HepG2 (cell line): Measurements from ENCODE around the gene SMO. TPM values are rescaled to one million over a fixed set of nuclear protein-coding genes. Genes with fewer than 3 reads are reported as not detected.

ENCODE experiments used
- ATAD3A ChIP-seq: sonication (generic); formaldehyde crosslinking; IDR thresholded peaks from 2 replicates; pipeline ENCODE4 v1.4.0; 2020; ENCODE audit warnings: missing genetic modification reagents
- BRCA1 ChIP-seq: sonication (generic); formaldehyde crosslinking; IDR thresholded peaks from 2 replicates; pipeline ENCODE4 v1.4.0; 2020; ENCODE audit warnings: missing genetic modification reagents
- CCDC6 ChIP-seq: sonication (generic); formaldehyde crosslinking; IDR thresholded peaks from 2 replicates; pipeline ENCODE4 v1.8.1; 2022; ENCODE audit warnings: mild to moderate bottlenecking, missing genetic modification reagents, moderate library complexity
- ETV6 ChIP-seq: sonication (generic); formaldehyde crosslinking; conservative IDR thresholded peaks from 2 replicates; pipeline ENCODE4 v1.4.0; 2020; ENCODE audit warnings: missing genetic modification reagents
- FOXP4 ChIP-seq: sonication (generic); formaldehyde crosslinking; IDR thresholded peaks from 2 replicates; pipeline ENCODE4 v1.4.0; 2020; ENCODE audit warnings: missing genetic modification reagents
- GTF2F1 ChIP-seq: fragments of 150-350 bp; IDR thresholded peaks from 2 replicates; pipeline ENCODE4 v1.6.1; 2014; ENCODE audit warnings: low read length
- KDM6A ChIP-seq: IDR thresholded peaks from 2 replicates; pipeline ENCODE4 v1.6.1; 2016; ENCODE audit warnings: low read depth
- MEIS2 ChIP-seq: sonication (generic); formaldehyde crosslinking; IDR thresholded peaks from 2 replicates; pipeline ENCODE4 v1.9.0; 2021; ENCODE audit warnings: mild to moderate bottlenecking, missing genetic modification reagents
- PAXIP1 ChIP-seq: sonication (generic); formaldehyde crosslinking; conservative IDR thresholded peaks from 2 replicates; pipeline ENCODE4 v1.4.0; 2020; ENCODE audit warnings: mild to moderate bottlenecking, missing genetic modification reagents, moderate library complexity
- SOX5 ChIP-seq: IDR thresholded peaks from 2 replicates; pipeline ENCODE4 v1.6.1; 2016; ENCODE audit warnings: borderline replicate concordance
- SP2 ChIP-seq: sonication (generic); formaldehyde crosslinking; IDR thresholded peaks from 2 replicates; pipeline ENCODE4 v1.5.1; 2020; ENCODE audit warnings: mild to moderate bottlenecking, missing genetic modification reagents
- TRAFD1 ChIP-seq: sonication (generic); formaldehyde crosslinking; IDR thresholded peaks from 2 replicates; pipeline ENCODE4 v1.5.1; 2020; ENCODE audit warnings: missing genetic modification reagents, mild to moderate bottlenecking, borderline replicate concordance
- ZNF136 ChIP-seq: sonication (generic); formaldehyde crosslinking; IDR thresholded peaks from 2 replicates; pipeline ENCODE4 v1.8.1; 2022; ENCODE audit warnings: low read depth, mild to moderate bottlenecking, moderate library complexity, missing genetic modification reagents
- ZNF18 ChIP-seq: sonication (generic); formaldehyde crosslinking; IDR thresholded peaks from 2 replicates; pipeline ENCODE4 v1.8.0; 2022; ENCODE audit warnings: mild to moderate bottlenecking, missing genetic modification reagents; ENCODE audit not compliant: insufficient replicate concordance
- ZNF235 ChIP-seq: sonication (generic); formaldehyde crosslinking; IDR thresholded peaks from 2 replicates; pipeline ENCODE4 v1.8.1; 2023; ENCODE audit warnings: mild to moderate bottlenecking, missing genetic modification reagents, borderline replicate concordance
- ZNF274 ChIP-seq: sonication (generic); formaldehyde crosslinking; IDR thresholded peaks from 2 replicates; pipeline ENCODE4 v1.5.1; 2020; ENCODE audit warnings: mild to moderate bottlenecking, missing genetic modification reagents
- ZNF547 ChIP-seq: sonication (generic); formaldehyde crosslinking; IDR thresholded peaks from 2 replicates; pipeline ENCODE4 v1.5.1; 2020; ENCODE audit warnings: mild to moderate bottlenecking, missing genetic modification reagents
- ZNF556 ChIP-seq: sonication (generic); formaldehyde crosslinking; IDR thresholded peaks from 2 replicates; pipeline ENCODE4 v1.4.0; 2020; ENCODE audit warnings: mild to moderate bottlenecking, missing genetic modification reagents, borderline replicate concordance
- ZNF841 ChIP-seq: sonication (generic); formaldehyde crosslinking; IDR thresholded peaks from 2 replicates; pipeline ENCODE4 v1.8.1; 2023; ENCODE audit warnings: missing genetic modification reagents, borderline replicate concordance
- polyA plus RNA-seq, 8 experiments: library from polyadenylated mRNA; depleted of rRNA in 3 of 8; stranded (reverse) in 7 of 8; unstranded in 1 of 8; fragments of >200 nt; fragmentation: Illumina TruSeq in 4 of 8; extraction: Trizol in 4 of 8; gene quantifications; 2 replicates each; pipeline versions ENCODE4 v1.2.1 to v1.2.3, GENCODE V29; 2011 to 2016; ENCODE audit warnings: low read depth in 4 of 8, missing spikeins in 1 of 8, mixed read lengths in 1 of 8; ENCODE audit not compliant: insufficient read depth in 1 of 8
- total RNA-seq, 5 experiments: library from RNA; depleted of rRNA; stranded (reverse); fragments of >200 nt; fragmentation: Illumina TruSeq; extraction: Trizol; gene quantifications; 2 replicates each; pipeline ENCODE4 v1.2.3, GENCODE V29; 2016; ENCODE audit warnings: low read depth in 1 of 5
- TF ChIP-seq, protein P1 (sequence below): sonication (generic); formaldehyde crosslinking; conservative IDR thresholded peaks from 2 replicates; pipeline ENCODE4 v1.8.0; 2022; ENCODE audit warnings: mild to moderate bottlenecking, moderate library complexity, missing genetic modification reagents

SMO gene
- total and polyA plus RNA-seq, 2 of the 13 experiments (the other 11 are each of a cell fraction or from before 2014, with no cell fraction given) = 23.8 to 32.3 TPM

DNA sequence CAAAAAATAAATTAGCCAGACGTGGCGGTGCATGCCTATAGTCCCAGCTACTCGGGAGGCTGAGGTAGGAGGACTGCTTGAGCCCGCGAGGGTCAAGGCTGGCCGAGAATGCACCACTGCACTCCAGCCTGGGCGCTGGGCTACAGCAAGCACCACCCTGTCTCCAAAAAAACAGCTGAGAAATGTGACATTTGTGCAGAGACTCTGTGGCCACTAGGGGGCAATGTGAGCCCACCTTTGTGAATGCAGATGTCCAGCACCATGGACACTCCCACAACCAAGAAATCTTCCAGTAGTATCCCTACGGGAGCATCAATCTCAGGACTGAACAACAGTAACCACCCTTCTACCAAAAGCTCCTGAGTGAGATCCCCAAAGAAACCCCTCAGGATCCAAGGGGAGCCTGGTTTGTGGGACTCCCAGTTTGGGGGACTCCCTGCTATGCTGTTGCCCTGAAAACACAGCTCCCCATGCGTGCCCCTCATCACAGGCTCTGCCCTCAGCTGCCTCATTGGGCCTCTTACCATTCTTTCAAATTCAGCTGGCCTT is 30.2 kb downstream of the SMO start (continued):
- TF ChIP-seq ZNF841 (CRISPR knock-in tag) (no peak), KDM6A (CRISPR knock-in tag) (no peak), ZNF235 (no peak), ATAD3A (no peak), CCDC6 (no peak), ETV6 (CRISPR knock-in tag) (0 out of 2 replicates have a peak, but pooled peaks have one; percentile 45), SOX5 (CRISPR knock-in tag) (no peak), ZNF136 (CRISPR knock-in tag) (no peak), SP2 (CRISPR knock-in tag) (no peak), BRCA1 (no peak), TRAFD1 (no peak), ZNF274 (CRISPR knock-in tag) (no peak), ZNF556 (CRISPR knock-in tag) (no peak), FOXP4 (CRISPR knock-in tag) (no peak), ZNF547 (0 out of 2 replicates have a peak, but pooled peaks have one; percentile 26), MEIS2 (CRISPR knock-in tag) (peak; percentile 53; the same call in 1 of the 2 replicates), PAXIP1 (CRISPR knock-in tag) (no peak), GTF2F1 (no peak), ZNF18 (no peak)
- TF ChIP-seq, protein P1, sequence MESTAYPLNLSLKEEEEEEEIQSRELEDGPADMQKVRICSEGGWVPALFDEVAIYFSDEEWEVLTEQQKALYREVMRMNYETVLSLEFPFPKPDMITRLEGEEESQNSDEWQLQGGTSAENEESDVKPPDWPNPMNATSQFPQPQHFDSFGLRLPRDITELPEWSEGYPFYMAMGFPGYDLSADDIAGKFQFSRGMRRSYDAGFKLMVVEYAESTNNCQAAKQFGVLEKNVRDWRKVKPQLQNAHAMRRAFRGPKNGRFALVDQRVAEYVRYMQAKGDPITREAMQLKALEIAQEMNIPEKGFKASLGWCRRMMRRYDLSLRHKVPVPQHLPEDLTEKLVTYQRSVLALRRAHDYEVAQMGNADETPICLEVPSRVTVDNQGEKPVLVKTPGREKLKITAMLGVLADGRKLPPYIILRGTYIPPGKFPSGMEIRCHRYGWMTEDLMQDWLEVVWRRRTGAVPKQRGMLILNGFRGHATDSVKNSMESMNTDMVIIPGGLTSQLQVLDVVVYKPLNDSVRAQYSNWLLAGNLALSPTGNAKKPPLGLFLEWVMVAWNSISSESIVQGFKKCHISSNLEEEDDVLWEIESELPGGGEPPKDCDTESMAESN (CRISPR knock-in tag) = no peak
